HG02798 (cell line): ENCODE measurements around the gene ANKRD31.
"Not testable (repeated sequence)": the region's sequence is repeated elsewhere in the genome, so short reads cannot be mapped to it uniquely, and the experiment has no call there.

Experiments used
- ATAC-seq: cut with Tn5 transposase; IDR thresholded peaks from one replicate; pipeline ENCODE4 v1.9.1; 2021; ENCODE audit warnings: mild to moderate bottlenecking; ENCODE audit not compliant: unreplicated experiment, poor library complexity

Gene ANKRD31, protein sequence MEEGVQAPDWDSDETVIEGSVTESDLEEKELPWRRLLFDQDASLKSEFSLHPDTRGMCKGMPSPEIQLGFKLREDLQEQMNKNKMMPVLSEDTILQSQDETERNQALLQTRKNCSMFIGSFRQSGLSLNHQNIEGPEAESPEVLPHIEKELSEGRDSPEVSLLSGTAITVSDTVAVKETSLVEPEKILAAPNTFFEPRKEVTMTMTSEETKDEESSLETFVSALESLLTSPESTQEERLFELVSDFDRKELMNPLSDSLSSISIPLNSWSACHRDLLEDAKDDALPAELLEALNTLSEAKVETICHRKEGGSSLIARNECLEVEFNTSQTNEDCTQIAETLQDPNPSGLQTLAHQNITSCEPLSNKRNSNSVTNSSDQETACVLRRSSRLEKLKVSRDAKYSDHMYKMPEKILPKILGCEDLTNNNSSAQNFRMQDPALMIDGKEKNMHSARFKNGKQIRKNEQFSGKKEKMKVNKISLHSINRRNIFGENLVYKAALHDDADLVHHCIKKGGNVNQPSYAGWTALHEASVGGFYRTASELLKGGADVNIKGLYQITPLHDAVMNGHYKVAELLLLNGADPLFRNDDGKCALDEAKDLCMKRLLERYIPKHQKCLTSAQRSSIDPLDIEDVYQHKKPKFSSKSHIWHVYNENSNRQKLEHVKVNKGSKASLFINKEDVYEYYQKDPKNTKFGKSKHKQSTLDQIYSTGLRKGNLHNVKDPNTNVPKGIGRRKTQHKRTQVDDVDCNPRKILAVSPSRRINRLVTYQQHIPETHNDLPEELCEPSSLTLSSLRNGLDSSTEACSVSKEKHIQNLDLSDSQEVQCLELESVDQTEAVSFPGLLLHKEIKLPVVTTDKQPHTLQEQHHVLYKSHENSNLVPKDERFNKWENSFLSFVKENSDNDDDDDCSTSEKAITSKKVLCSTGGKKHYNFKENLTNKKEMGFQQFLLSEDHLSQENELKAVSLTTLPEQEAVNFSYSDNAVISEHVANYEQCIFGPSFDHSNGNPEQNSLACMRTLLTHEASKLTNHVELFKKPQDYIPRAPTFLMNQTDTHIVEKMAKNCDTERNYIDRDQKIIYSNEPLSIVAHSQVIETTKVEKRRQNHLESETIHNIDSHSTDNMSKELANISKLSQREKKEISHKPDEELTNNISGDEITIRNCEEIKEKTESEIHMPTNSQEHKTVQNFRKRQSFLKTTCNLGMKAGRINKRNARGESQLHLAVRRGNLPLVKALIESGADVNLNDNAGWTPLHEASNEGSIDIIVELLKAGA (N-terminal part only)

DNA sequence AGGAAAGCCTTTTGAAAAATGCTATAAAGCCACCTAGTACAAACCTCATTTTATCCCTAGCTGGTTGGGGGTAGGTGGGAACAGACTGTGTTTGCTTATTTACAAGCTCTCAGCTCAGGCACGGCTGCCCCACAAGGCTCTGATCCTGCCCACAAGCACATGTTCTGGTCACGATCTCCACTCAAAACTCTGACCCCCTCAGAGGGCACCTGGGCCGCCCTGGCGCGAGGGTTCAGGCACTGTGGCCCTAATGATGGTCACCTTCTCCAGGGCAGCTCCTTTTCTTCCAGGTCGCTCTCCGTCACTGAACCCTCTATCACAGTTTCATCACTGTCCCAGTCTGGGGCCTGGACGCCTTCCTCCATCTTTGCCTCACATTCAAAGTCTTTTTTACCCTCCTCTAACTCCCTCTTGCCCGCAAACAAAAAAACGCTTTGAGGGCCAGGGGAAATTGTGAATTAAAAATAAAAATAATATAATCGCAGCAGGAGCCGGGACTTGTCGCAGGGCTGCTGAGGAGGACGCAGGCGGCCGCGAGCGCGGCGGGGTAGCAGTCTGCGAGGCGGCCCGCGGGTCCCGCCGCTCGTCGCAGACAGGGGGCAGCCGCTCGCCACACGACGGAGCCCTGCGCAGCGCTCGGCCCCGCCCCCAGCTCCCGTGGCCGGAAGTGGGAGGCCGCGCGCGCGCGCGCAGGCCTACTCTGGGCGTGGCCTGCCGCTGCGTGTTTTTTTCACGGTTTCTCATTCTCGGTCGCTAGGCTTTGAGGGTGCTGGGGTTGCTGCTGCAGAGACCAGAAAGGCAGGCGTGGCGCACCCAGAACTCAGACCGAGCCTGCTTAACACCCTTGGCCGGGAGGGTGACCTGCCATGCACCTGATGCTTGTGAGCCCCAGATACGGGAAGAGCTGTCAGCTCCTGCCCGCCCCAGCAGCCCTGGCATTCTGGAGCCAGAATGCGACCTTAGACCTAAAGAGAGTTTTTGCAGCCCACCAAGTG is at the start of gene ANKRD31:
TSS of gene ANKRD31 (minus strand) at position 557 of the 995 bp plus-strand sequence. CDS start at position 365, 192 bp downstream.
- ATAC-seq = peak; percentile 99

DNA sequence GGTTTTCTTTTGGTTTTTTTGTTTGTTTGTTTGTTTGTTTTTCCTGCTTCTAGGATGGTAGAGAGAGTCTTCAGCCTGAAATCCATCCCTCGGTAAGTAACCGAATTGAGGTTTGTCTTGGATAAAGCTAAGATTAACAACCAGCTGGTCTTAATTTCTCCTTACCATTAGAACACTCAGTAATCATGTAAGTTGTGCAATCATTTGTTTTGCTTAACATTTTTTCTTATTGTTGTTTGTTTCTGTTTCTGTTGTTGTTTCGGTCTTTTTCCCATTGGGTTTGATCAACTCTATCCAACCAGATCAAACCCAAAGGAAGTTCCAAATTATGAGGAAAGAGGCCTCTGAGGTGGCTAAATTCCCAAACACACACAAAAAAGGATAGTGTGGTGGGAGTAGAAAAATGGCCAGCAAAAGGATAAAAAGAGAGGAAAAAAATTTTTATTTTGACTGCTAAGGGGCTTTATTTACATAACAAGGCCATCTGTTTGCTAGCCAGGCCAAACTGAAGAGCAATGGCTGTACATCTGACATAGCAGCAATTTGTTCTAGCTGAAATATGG is 49.6 kb upstream of the ANKRD31 start:
- no peak for ATAC-seq

DNA sequence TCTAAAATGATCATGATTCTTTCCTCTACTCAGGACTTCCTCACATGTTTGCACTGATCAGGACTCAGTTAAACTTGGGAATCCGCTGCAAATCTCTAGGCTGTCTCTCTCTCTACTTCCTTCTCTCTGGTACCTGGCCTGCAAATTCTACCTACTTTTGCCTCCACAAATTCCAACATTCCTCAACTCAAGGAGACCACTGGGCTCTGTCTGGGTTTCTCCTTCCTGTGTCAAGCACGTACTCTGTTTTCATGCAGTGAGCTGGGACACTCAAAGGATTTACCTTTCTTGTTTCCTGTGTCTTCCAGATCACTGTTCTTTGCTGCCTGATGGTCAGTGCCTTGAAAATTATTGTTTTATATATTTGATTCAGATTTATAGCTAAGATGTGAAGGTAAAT is 45.9 kb upstream of the ANKRD31 start:
- no peak for ATAC-seq

DNA sequence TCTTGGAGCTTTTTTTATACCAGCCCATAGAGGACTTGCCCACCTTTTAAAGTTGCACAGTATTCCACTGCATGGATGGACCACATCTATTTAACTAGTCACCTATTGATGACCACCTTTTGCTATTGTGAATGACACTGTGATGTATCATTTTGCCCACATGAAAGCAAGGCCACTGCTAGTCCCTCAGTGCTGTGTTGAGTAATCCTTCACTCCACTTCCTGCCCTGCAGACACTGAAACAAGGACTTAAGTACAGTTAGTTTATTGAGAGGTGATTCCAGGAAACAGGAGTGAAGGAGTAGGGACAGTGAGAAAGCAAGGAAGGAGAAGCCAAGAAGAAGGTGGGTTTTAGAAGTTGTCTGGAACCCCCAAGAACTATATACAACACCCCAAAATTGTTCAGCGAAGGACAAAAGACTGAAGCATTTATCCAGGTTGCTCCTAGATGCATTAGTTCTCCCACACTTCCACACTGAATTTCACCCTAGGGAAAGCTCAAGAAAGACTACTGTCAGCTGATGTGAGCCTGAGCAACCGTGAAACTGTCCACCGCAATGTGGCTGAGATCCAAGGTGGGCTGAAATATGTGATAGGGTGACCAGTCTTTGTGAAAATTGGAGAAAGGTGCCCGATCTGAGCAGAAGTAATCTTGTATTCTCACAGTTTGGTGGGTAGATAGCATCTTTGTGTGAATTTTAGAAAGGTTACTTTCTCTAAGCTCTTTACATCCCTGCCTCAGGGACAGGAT is 45.2 kb upstream of the ANKRD31 start:
- ATAC-seq = no peak

DNA sequence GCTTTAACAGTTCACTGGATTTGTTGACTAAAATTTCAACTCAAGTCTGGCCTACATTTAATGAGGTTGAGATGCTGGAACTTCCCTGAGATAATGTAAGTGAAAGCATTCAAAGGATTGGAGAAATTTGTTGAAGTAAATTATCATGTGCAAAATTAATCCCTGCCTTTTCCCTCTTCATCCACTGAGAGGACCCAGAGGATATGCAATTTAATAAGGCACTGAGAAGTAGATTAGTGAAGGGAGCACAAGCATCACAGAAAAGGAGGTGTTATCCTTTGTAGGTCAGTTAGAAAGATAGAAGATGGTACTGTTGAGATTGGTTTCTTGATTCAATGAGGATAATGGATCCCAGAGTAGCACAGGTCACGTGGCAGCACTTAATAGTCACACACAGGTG is 42.6 kb upstream of the ANKRD31 start:
- ATAC-seq = no peak

DNA sequence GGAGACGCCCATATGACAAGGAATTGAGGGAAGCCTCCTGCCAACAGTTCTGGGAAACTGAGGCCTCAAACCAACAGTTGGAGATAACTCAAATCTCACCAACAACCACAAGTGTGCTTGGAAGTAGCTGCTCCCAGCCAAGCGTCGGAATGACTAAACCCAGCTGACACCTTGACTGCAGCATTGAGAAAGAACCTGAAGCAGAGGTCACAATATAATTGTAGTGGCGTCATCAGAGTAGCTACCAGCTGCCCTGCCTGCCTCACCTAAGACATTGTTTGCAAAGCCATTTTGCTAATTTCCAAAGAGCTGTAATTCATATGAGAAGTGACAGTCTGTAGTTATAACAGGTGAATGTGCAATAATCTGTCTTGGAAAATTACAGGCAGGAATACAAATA is 40.8 kb upstream of the ANKRD31 start:
- no peak for ATAC-seq

DNA sequence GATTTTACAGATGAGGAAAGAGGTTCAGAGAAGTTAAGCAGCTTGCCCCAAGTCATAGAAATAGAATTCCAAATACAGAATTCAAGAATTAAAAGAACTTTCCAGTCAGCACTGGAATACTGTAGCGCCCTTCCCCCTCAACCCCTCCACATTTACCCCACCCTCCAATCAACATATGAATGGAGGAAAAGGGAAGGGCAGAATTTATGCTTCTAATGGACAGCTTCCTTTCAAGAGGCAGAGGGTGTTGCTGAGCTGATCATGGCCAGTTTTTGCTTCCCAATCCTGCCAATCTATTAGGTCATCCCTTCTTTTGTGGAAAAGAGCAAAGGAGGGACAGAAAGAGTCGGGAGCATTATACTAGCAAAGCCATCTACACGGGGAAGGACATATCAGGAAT is 39.1 kb upstream of the ANKRD31 start:
- no peak for ATAC-seq

DNA sequence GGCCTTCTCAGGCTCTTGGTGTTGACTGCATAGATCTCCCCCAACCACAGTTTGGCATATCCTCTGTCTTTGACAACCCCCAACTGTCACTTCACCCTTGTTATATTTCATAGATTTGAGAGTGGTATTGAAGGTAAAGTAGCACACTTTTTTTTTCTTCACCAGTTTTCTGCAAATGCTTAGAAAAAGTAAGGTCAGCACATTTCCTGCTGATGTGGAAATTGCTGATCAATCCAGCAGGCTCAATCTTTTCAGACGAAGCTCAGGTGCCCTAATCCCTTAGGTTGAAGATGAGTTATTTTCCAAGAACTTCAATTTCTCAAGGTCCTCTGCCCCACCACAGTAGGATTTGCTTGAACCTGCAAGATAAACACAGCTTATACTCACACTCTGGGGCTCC is 38.5 kb upstream of the ANKRD31 start:
- ATAC-seq = no peak

DNA sequence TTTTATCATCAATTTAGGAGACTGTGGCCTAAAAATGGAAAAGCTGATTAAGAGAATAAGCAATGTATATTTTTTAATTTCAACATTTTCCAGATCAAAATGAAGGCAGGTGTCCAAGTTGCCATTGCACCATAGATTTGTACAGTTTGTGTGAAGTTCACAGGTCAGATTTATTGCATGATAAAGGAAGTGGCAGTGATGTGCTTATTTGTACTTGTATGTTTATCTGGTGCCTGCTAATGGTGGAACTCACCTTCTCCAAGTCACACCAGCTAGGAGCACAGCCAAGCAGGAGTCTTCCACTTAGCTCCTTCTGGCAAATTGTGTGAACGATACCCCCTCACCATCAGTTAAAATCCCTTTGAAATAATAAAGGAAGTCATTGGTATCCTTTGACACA is 37.8 kb upstream of the ANKRD31 start:
- ATAC-seq = no peak

DNA sequence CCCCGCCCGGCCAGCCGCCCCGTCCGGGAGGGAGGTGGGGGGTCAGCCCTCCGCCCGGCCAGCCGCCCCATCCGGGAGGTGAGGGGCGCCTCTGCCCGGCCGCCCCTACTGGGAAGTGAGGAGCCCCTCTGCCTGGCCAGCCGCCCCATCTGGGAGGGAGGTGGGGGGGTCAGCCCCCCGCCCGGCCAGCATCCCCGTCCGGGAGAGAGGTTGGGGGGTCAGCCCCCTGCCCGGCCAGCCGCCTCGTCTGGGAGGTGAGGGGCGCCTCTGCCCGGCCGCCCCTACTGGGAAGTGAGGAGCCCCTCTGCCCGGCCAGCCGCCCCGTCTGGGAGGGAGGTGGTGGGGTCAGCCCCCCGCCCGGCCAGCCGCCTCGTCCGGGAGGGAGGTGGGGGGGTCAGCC is 33.9 kb upstream of the ANKRD31 start:
- ATAC-seq = not testable (repeated sequence)

DNA sequence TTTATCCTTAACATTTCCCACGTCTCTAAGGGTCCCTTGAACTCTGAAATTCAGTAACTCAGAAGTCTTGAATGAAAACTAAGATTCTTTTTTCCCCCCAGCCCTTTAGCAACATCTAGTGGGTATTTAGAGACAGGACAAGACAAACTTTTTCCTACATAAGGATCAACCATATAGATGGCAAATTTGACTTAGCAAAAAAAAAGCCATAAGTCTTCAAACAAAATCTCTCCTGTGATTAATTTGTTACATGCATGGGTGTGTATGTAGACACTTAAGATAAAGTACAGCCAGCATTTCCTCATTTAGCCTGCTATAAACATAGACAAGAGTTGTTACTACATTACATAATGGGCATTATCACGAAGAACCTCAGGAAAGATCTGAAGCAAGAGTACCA is 29.1 kb upstream of the ANKRD31 start:
- no peak for ATAC-seq

DNA sequence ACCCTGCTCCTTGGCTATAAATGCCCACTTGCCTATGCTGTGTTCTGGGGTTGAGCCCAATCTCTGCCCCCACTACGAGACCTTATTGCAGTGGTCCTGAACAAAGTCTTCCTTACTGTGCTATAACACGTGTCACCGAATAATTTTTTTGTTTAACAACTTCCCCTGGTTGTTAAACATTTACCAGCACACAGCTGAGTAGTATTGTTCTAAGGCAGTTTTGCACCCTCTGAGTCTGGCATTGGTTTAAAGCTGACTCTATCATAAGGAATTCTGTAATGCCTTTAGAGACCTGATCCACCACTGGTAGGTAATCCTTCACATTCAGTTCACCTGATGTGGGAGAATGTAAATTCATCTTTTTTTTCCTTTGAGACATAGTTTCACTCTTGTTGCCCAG is 25.6 kb upstream of the ANKRD31 start:
- no peak for ATAC-seq

DNA sequence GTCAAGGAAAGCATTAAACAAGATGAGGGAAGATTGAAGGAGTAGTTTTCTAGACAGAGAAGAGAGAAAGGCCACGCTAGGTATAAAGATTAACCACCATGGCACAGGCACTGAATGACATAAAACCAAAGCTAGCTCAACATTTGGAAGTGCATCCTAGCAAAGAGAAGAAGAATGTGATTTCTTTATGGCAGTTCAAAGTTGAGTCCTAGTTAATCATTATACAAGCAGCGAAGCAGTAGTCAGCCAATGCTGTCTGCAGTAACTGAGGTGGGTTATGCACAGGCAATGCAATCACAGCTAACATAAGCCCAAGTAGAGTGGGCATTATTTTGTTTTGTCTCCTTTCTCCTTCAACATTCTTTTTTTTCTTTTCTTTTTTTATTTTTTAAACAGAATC is 24.0 kb upstream of the ANKRD31 start:
- no peak for ATAC-seq

DNA sequence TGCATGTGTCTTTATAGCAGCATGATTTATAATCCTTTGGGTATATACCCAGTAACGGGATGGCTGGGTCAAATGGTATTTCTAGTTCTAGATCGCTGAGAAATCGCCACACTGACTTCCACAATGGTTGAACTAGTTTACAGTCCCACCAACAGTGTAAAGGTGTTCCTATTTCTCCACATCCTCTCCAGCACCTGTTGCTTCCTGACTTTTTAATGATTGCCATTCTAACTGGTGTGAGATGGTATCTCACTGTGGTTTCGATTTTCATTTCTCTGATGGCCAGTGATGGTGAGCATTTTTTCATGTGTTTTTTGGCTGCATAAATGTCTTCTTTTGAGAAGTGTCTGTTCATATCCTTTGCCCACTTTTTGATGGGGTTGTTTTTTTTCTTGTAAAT is 13.8 kb upstream of the ANKRD31 start:
- ATAC-seq = not testable (repeated sequence)

DNA sequence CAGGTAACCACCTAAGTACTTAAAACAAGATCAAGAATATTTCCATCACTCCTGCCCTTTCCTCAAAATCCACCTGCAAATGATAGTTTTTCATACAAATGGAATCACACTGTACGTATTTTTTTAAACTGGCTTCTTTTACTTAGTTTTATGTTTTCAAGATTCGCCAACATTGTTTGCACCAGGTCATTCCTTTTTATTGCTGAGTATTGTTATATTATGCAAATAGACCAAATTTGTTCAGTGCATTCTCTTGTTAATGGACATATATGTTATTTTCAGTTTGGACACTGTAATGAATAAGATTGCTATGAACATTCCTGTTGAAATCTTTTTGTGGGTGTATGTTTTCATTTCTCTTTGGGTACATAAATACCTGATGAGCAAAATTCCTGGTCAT is 8.3 kb upstream of the ANKRD31 start:
- ATAC-seq = no peak

DNA sequence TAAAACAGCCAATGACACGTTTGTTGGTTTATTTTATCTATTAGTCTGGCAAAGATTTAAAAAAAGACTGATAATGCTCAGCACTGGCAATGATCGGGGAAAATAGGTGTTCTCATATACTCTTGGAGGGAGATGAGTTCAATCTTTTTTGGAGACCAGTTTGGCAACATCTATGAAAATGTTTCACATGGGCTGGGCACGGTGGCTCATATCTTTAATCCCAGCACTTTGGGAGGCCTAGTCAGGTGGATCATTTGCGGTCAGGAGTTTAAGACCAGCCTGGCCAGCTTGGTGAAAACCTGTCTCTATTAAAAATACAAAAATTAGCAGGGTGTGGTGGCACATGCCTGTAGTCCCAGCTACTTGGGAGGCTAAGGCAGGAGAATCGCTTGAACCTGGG is 6.8 kb upstream of the ANKRD31 start:
- ATAC-seq = no peak

DNA sequence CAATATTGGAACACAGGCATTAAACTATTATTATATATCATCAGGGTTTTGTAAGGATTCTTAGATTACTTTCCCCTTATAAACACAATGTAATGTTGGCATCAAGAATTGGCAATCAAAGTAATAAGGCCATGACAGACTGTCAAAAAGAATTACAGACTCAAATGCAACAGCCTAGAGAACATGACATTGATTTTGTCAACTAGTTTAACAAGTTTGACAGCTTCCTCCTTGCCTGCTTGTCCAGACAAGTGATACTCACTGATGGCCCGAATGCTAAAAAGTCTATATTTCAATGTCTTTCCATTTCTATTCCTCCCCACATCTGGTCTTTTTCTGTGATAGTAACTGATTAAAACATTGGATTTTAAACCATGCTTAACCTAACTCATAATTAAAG is 6.4 kb upstream of the ANKRD31 start:
- ATAC-seq = no peak

DNA sequence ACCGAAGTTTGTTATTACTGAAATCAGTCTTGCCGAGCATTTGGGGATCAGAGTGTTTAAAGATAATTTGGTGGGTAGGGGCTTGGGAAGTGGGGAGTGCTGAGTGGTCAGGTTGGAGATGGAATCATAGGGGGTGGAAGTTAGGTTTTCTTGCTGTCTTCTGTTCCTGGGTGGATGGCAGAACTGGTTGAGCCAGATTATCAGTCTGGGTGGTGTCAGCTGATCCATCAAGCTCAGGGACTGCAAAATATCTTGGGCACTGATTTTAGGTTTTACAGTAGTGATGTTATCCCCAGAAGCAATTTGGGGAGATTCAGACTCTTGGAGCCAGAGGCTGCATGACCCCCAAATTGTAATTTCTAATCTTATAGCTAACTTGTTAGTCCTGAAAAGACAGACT is 5.4 kb upstream of the ANKRD31 start:
- ATAC-seq = no peak

DNA sequence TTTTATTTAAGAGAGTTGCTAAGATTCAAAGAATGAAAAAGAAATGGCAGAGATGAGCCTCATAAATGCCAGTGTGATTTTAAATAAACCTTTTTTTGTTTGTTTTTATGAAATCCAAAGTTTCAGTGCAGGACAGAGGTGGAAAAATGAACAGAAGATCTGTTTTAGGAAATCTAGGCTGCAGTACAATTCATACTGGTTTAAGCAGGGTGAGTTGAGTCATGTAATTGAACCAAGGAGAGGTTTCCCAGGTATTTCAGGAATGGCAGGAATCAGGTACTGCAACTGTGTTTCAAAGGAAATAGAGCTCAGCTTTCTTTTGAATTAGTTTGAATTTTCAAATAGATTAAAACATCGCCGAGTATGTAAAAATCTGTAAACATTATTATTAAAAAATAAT is 3.0 kb upstream of the ANKRD31 start:
- no peak for ATAC-seq
